ENCODE results near the gene SCARB1.

Gene SCARB1

DNA sequence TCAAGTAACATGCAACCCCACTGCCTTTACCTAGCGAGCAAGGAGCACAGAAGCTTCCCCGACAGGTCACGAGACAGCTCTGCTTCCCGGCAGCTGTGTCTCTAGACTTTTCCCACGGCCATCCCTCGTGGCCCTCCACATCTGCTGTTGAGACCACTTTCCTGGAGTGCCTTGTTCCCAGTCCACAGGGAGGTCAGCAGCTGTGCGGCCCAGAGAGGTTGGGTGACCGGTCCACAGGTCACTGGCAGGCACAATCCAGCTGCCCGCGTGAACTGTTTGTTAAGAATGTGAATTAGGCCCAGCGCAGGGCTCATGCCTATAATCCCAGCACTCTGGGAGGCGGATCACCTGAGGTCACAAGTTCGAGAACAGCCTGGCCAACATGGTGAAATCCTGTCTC lies 71.5 kb downstream of the SCARB1 start:
- no peak for DNase-seq

DNA sequence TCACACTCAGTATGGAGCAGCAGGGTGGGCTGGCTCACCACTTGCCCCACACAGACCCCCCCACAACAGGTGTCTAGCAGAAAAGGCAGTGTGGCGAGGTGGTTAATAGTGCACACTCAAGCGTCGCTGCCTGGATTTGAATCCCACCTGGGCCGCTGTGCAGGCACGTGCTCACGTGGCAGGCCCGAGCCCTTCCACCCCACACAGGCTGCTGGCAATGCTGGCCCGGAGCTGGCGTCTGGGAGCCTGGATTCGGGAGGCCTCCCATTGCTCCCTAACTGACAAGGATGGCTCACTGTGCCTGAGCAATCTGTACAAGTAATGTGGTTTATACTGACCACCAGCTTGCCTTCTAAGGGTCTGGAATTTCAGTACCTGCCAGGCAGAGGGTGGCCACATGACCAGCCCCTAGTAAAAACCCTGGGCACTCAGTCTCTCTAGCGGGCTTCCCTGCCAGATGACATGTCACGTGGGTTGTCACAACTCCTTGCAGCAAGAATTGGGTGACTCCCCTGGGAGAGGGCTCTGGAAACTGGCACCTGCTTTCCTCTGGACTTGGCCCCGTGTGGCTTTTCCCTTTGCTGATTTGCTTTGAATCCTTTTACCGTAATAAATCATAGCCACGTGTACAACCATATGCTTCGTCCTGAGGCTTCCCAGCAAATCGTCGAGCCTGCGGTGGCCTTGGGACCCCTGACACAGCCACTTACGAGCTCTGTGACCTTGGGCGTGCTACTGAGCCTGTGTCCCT lies 72.8 kb downstream of the SCARB1 start:
- peak; percentile 76 for DNase-seq

DNA sequence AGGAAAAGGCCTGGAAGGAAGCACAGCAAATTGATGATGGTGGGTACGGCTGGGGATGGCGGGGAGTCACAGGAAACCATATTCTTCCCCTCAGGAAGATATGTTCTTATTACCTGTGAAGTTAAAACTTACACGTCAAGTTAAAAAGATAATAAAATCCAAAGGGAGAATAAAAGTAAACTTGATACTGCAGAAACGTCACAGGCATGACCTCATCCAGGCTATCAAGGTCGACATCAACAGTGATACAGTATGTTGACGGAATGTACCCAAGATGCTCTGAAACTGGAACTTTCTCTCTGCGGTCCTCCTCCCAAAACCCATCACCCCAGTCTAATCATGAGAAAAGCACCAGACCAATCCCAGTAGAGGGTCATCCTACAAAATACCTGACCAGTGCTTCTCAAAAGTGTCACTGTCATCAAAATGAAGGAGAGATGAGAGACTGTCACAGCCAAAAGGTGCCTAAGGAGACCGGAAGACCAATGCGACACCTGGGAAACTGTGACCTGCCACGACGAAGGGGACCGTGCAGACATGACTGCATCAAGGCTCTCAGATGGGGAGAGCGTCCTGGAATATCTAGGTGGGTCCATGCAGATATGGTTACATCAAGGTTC lies 74.6 kb downstream of the SCARB1 start:
- no peak for DNase-seq

DNA sequence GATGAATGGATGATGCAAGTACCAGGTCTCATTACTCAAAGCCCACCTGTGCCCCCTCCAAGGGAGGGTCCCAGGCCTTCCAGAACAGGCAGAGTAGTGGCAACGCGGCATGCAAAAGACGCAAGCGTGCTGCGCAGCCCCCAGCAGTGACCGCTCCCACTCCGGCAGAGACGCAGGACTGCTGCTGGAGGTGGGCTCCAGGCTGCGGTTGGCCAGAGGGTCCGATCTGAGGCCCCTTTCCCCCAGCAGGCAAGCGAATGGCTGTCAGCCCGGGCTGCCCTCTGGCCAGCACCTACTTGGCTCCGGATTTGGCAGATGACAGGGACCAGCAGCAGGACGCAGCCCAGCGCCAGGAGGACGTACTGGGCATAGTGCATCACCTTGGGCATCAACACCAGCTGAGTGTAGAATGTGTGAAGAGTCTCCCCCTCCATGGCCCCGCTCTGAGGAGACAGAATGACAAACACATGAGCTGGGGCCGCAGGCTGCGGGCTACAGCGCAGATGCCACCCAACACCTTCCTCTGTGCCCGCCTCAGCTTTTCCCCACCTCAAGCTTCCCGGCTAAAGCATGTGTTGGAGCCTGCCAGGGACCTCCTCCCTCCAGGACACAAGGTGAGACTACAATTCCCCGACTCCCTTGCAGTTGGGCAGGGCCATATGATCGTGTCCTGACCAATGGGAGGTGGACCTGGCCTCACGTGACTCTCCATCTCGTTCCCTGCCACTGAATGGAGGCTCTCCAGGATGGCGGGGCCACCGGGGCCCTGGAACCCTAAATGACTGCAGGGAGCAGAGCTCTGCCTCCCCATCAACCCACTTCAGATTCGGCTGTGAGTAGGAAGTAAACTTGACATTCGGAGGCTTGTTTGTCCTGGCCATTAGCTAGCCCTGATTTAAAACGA lies 77.4 kb downstream of the SCARB1 start:
- no peak for DNase-seq

DNA sequence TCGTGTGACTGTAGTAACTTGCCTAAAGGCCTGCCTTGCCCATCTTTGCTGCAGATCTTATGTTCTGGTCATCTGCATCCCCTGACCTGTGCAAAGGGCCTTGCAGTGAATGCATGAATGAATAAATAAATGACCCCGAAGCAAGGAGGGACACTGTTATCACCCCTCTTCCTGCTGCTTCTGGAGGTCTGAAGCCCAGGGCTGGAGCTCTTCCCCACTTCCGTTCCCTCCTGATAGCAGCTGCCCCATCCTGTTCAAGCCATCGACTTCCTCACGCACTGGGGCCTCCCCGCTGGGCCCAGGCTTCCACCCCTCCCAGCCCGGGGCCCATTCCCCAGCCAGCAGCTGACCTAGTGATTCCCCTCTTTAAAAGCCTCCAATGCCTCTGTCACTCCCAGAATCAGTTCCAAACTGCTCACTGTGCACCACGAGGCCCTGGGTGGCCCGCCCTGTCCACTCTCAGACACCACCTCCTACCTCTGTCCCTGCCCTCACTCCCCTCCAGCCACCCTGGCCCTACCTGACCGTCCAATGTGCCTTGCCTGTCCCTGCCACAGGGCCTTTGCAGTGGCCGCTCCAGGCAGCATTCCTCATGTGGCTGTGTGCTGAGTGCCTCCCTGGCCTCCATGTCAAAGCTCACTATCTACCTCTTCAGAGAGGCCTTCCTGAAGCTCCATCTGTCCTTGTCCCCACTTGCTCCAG lies 78.6 kb downstream of the SCARB1 start:
- no peak for DNase-seq

- no peak for DNase-seq
Measured at GRCh38 chr12:124783087-124783486, 80.6 kb downstream of the SCARB1 start.

- DNase-seq: no peak
Measured at GRCh38 chr12:124782132-124782531, 81.5 kb downstream of the SCARB1 start.

DNA sequence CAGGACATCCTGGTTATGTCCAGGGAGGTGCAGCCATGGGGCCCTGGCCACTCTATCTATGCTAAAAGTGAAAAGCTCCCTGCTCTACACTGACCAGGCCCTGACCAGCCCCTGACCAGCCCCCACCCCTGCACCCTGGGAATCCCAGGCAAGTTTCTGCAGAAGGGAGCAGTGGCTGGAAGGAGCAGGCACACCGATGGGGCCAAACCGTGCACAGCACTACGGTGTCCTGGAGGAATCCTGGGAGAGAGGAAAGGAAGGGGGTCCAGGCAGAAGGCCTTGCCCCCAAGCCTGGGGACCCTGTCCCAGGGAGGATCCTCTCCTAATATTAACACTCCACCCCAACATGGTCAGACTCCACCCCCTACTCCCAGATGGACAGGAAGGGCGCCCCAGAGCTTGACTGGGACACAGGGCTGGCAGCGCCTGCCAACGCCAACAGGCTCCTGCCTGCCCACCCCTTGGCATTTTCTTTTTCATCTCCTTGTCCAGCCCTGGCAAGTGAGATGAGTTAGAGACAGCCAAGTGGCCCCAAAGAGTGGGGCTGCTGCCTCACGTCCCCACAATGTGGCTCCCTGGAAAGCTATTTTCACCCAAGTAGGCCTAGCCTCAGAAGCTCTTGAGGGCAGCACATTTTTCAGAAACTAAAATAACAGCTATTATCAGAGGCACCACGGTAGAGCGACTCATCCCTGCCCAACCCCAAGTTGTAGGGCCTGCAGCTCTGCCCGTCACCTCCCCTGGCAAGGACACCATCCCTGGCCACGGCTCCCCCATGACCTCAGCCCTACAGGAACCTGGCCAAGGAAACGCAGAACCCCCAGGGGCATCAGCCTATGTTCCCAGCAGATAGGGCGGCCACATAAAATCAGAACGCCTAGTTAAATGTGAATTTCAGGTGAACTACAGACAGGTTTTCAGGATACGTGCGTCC lies 82.6 kb downstream of the SCARB1 start:
- DNase-seq: no peak

DNA sequence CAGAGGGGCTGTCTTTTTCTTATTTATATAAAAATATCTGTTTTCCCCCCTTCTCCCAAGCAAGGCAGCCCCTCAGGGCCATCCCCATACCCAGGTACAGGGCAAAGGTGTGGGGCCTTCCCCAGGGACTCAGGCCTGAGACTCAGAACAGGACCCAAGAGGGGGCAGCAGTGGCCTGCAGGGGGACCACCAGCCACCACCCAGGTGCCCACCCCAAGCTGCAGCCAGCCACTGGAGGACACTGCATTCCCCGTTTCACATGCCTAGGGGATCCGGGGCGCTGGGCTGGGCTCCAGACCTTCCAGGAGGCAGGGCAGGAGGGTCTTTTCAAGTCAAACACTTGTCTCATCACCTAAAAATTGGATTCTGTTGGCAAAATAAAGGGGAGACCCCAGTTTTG lies 83.3 kb downstream of the SCARB1 start:
- no peak for DNase-seq

GRCh38 chr12:124779161-124780141 lies 84.2 kb downstream of the SCARB1 start:
- no peak for DNase-seq

GRCh38 chr12:124778411-124778810 lies 85.3 kb downstream of the SCARB1 start:
- DNase-seq: no peak

GRCh38 chr12:124777399-124778372 lies 86.0 kb downstream of the SCARB1 start:
- no peak for DNase-seq

GRCh38 chr12:124776125-124776513 lies 87.5 kb downstream of the SCARB1 start:
- no peak for DNase-seq

DNA sequence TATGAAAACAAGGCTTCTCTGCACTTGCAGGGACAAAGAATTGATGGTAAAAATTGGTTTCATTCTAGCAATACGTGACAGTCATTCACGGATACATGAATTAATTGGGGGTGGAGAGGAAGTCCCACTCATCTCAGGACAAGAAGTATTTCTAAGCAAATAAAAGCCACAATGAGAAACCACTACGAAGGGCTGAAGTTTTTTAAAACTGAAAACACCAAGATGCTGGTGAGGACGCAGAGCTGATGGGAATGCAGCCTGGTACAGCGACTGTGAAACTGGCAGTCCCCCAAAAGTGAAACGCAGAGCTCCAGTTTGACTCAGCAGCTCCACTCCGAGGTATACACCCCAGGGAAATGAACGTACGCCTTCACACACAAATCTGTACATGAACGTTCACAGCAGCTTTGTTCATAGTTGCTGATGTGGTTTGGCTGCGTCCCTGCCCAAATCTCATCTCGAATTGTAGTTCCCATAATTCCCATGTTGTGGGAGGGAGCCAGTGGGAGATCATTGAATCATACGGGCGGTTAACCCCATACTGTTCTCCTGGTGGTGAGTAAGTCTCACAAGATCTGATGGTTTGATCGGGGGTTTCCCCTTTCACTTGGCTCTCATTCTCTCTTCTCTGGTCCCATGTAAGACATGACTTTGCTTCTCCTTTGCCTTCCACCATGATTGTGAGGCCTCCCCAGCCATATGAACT lies 89.0 kb downstream of the SCARB1 start:
- DNase-seq: no peak

DNA sequence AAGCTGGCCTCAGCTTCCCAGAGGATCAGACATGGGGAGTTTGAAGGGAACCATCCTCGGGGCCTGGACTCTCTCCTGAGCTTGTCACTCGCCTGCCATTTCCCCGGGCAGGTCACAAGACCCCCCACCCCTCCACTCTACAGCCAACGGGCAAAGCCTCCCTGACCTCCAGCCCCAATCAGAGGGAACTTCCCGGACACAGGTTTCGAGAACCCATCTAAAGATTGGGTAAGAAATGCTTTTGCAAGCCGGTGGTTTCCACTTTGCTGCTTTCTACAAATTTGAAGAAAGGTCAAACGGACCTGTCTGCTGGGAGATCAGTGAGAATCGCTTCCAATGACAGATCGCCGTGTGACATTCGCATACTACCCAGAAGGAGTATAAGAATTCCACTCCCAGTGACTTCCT lies 89.6 kb downstream of the SCARB1 start:
- DNase-seq: no peak

- DNase-seq: no peak
Measured at GRCh38 chr12:124772289-124773170, 91.1 kb downstream of the SCARB1 start.

GRCh38 chr12:124771462-124772288 lies 92.0 kb downstream of the SCARB1 start:
- peak; percentile 77 for DNase-seq
